OCI-LY3 (cell line): ENCODE results near the gene TUBB2A.

Experiments
- CTCF ChIP-seq: fragments of 200-600, 300-600 bp; sonication (generic); IDR thresholded peaks from 2 replicates; pipeline ENCODE4 v1.5.1; 2014; ENCODE audit warnings: antibody characterized with exemption, low read length, low read depth
- EZH2phosphoT487 ChIP-seq: fragments of 200-600 bp; shearing (Covaris generic); IDR thresholded peaks from 2 replicates; pipeline ENCODE4 v1.6.1; 2018; ENCODE audit warnings: antibody characterized with exemption, mixed run types, low read depth

DNA sequence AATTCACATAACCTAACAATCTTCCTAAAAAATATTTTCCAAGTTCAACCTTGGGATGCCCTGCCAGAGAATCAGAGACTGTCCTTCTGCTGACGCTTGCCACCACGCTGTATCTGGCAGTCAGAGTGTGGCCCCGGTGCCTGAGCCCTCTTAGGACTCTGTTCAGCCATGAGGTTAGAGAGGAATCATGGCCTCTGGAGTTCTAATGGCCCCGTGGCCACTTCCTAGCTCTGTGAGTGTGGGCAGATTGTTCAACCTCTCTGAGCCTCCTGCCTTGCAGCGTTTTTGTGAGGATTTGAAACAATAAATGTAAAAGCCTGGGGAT, 36.6 kb downstream of the TUBB2A start:
- TF ChIP-seq CTCF (no peak), EZH2phosphoT487 (no peak)
